NCI-H2081 (cell line): Measurements from ENCODE around the gene GPER1.
"Not testable (repeated sequence)": the region's sequence is repeated elsewhere in the genome, so short reads cannot be mapped to it uniquely, and the experiment has no call there.

Source experiments
- DNase-seq, 2 experiments: peaks; one replicate each; lab custom pipeline; 2025; lab: John Stamatoyannopoulos, UW

Gene GPER1

GRCh38 chr7:1103789-1104515 is 16.0 kb downstream of the GPER1 start:
- DNase-seq = no peak

- no peak for DNase-seq
Observed at GRCh38 chr7:1104516-1105179, 16.7 kb downstream of the GPER1 start.

- no peak for DNase-seq
Observed at GRCh38 chr7:1105189-1105588, 17.3 kb downstream of the GPER1 start.

GRCh38 chr7:1106063-1106792 is 18.3 kb downstream of the GPER1 start:
- no peak for DNase-seq

- DNase-seq = no peak
Observed at GRCh38 chr7:1106793-1107421, 19.0 kb downstream of the GPER1 start.

- no peak for DNase-seq
Observed at GRCh38 chr7:1108264-1108920, 20.5 kb downstream of the GPER1 start.

GRCh38 chr7:1109581-1110310 is 21.8 kb downstream of the GPER1 start:
- no peak for DNase-seq

GRCh38 chr7:1110358-1110757 is 22.4 kb downstream of the GPER1 start:
- DNase-seq = no peak

- DNase-seq = no peak
Observed at GRCh38 chr7:1111156-1111555, 23.2 kb downstream of the GPER1 start.

GRCh38 chr7:1112109-1112508 is 24.2 kb downstream of the GPER1 start:
- no peak for DNase-seq

GRCh38 chr7:1112625-1113547 is 25.0 kb downstream of the GPER1 start:
- DNase-seq = no peak

- no peak for DNase-seq
Observed at GRCh38 chr7:1113548-1113885, 25.6 kb downstream of the GPER1 start.

GRCh38 chr7:1114088-1114487 is 26.2 kb downstream of the GPER1 start:
- DNase-seq = no peak

GRCh38 chr7:1114505-1114904 is 26.6 kb downstream of the GPER1 start:
- no peak for DNase-seq

GRCh38 chr7:1115171-1116045 is 27.5 kb downstream of the GPER1 start:
- DNase-seq = not testable (repeated sequence)

GRCh38 chr7:1116383-1117008 is 28.6 kb downstream of the GPER1 start:
- DNase-seq = not testable (repeated sequence)

- DNase-seq = no peak
Observed at GRCh38 chr7:1117321-1117928, 29.5 kb downstream of the GPER1 start.

GRCh38 chr7:1119201-1119600 is 31.3 kb downstream of the GPER1 start:
- DNase-seq = no peak
